ENCODE data around the gene APBB2.
"Not testable (repeated sequence)": the region's sequence is repeated elsewhere in the genome, so short reads cannot be mapped to it uniquely, and the experiment has no call there.

APBB2 gene

GRCh38 chr4:40908702-40909362 is 305.5 kb downstream of the APBB2 start:
- Mint-ChIP-seq H3K27ac (peak overlapping the region; percentile 20), H3K4me1 (ENCODE audit: low read depth) (peaks cover 11% of the 10 kb centered on the region), H3K27me3 (ENCODE audit: low read depth) (no peaks in the 10 kb centered on the region), H3K9me3 (no peaks in the 10 kb centered on the region), H3K36me3 (ENCODE audit: low read depth) (no peaks in the 10 kb centered on the region), H3K4me3 (no peak overlapping the region)
- peak; percentile 73 for DNase-seq (ENCODE audit: low spot score)

GRCh38 chr4:40908297-40908696 is 306.0 kb downstream of the APBB2 start:
- H3K4me1 Mint-ChIP-seq (ENCODE audit: low read depth): peaks cover 11% of the 10 kb centered on the region
- H3K36me3 Mint-ChIP-seq (ENCODE audit: low read depth): no peaks in the 10 kb centered on the region
- no peaks in the 10 kb centered on the region for H3K27me3 Mint-ChIP-seq (ENCODE audit: low read depth)
- DNase-seq (ENCODE audit: low spot score): no peak
- no peaks in the 10 kb centered on the region for H3K9me3 Mint-ChIP-seq
- no peak overlapping the region for H3K4me3 Mint-ChIP-seq
- no peak overlapping the region for H3K27ac Mint-ChIP-seq

- Mint-ChIP-seq H3K9me3 (no peaks in the 10 kb centered on the region), H3K27ac (no peak overlapping the region), H3K27me3 (ENCODE audit: low read depth) (no peaks in the 10 kb centered on the region), H3K36me3 (ENCODE audit: low read depth) (no peaks in the 10 kb centered on the region), H3K4me3 (no peak overlapping the region), H3K4me1 (ENCODE audit: low read depth) (peaks cover 11% of the 10 kb centered on the region)
- DNase-seq (ENCODE audit: low spot score): no peak
Measured at GRCh38 chr4:40905414-40905813, 308.9 kb downstream of the APBB2 start.

DNA sequence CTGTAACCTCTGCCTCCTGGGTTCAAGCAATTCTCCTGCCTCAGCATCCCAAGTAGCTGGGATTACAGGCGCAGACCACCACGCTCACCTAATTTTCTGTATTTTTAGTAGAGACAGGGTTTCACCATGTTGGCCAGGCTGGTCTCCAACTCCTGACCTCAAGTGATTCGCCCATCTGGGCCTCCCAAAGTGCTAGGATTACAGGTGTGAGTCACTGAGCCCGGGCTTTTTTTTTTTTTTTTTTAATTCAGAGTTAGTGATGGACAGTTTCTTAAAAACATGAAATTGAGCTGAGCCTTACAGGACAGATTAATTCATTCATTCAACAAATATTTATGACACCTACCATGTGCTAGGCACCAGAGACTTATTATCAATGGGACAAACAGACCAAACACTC is 313.8 kb downstream of the APBB2 start:
- H3K9me3 Mint-ChIP-seq; H3K27me3 Mint-ChIP-seq (ENCODE audit: low read depth); H3K4me3 Mint-ChIP-seq; DNase-seq (ENCODE audit: low spot score); H3K27ac Mint-ChIP-seq; H3K36me3 Mint-ChIP-seq (ENCODE audit: low read depth); H3K4me1 Mint-ChIP-seq (ENCODE audit: low read depth): not testable (repeated sequence)

DNA sequence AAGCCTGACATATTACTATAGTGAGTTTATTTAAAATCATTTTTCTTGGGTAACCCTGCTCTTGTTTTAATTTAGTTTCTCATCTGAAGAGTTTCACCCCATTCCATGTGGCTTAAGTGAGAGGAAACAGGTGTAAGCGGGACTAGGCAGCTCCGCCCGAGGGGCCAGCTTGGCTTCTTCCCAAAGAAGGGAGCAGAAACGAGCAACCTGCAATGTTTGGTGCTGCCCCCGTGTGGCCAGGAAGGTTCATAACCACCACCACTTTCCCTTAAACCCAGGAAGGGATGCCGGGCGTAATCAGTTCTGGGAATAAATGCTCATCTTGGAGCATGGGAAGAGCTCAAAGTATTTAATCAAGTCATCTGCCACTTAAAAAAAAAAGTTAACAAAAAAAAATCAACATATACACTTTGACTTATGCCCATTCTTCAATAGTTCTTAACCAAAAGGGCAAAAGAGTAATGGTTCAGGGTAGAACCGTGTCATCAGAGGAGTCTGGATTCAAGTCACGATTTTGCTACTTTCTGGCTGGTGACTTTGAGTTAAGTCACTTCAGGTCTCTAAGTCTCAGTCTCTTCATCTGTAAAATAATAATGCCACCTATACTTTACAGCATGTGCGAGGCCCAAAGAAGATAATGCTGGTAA is 316.7 kb downstream of the APBB2 start:
- no peaks in the 10 kb centered on the region for H3K27me3 Mint-ChIP-seq (ENCODE audit: low read depth)
- no peaks in the 10 kb centered on the region for H3K36me3 Mint-ChIP-seq (ENCODE audit: low read depth)
- H3K27ac Mint-ChIP-seq: peak overlapping the region; percentile 35
- DNase-seq (ENCODE audit: low spot score): peak; percentile 53
- H3K4me1 Mint-ChIP-seq (ENCODE audit: low read depth): peaks cover 4% of the 10 kb centered on the region
- H3K9me3 Mint-ChIP-seq: no peaks in the 10 kb centered on the region
- H3K4me3 Mint-ChIP-seq: peak overlapping the region; percentile 74

- Mint-ChIP-seq H3K4me1 (ENCODE audit: low read depth) (peaks cover 7% of the 10 kb centered on the region), H3K4me3 (peak overlapping the region; percentile 1), H3K27me3 (ENCODE audit: low read depth) (peaks cover 2% of the 10 kb centered on the region), H3K36me3 (ENCODE audit: low read depth) (no peaks in the 10 kb centered on the region), H3K9me3 (no peaks in the 10 kb centered on the region), H3K27ac (no peak overlapping the region)
- no peak for DNase-seq (ENCODE audit: low spot score)
Measured at GRCh38 chr4:40890764-40891163, 323.6 kb downstream of the APBB2 start.

GRCh38 chr4:40890199-40890598 is 324.1 kb downstream of the APBB2 start:
- Mint-ChIP-seq H3K4me3 (no peak overlapping the region), H3K27ac (no peak overlapping the region), H3K4me1 (ENCODE audit: low read depth) (peaks cover 7% of the 10 kb centered on the region), H3K9me3 (no peaks in the 10 kb centered on the region), H3K27me3 (ENCODE audit: low read depth) (peaks cover 2% of the 10 kb centered on the region), H3K36me3 (ENCODE audit: low read depth) (no peaks in the 10 kb centered on the region)
- no peak for DNase-seq (ENCODE audit: low spot score)

DNA sequence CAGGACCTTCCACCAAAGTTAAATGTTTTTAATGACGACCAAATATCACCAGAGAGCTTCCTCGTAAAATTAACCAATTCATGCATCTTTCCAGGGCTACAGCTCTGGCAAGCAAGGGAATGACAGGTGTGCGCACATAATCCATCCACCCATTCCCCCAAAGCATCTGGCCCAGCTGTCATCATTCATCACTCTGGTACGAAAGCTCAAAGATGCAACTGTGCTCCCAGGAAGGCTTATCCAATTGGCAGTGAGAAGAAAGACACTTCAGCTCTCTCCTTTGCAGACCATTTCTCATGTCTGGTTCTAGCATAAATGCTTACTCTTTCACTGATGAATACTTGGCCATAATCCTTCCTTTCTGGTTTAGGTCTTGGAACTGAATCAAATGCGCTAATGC is 325.4 kb downstream of the APBB2 start:
- Mint-ChIP-seq H3K4me3 (no peak overlapping the region), H3K27me3 (ENCODE audit: low read depth) (peaks cover 2% of the 10 kb centered on the region), H3K4me1 (ENCODE audit: low read depth) (peaks cover 7% of the 10 kb centered on the region), H3K36me3 (ENCODE audit: low read depth) (no peaks in the 10 kb centered on the region), H3K9me3 (no peaks in the 10 kb centered on the region), H3K27ac (no peak overlapping the region)
- no peak for DNase-seq (ENCODE audit: low spot score)

GRCh38 chr4:40887764-40888131 is 326.6 kb downstream of the APBB2 start:
- Mint-ChIP-seq H3K27ac (no peak overlapping the region), H3K4me3 (no peak overlapping the region), H3K9me3 (no peaks in the 10 kb centered on the region), H3K27me3 (ENCODE audit: low read depth) (peaks cover 3% of the 10 kb centered on the region), H3K4me1 (ENCODE audit: low read depth) (peaks cover 7% of the 10 kb centered on the region), H3K36me3 (ENCODE audit: low read depth) (no peaks in the 10 kb centered on the region)
- no peak for DNase-seq (ENCODE audit: low spot score)

DNA sequence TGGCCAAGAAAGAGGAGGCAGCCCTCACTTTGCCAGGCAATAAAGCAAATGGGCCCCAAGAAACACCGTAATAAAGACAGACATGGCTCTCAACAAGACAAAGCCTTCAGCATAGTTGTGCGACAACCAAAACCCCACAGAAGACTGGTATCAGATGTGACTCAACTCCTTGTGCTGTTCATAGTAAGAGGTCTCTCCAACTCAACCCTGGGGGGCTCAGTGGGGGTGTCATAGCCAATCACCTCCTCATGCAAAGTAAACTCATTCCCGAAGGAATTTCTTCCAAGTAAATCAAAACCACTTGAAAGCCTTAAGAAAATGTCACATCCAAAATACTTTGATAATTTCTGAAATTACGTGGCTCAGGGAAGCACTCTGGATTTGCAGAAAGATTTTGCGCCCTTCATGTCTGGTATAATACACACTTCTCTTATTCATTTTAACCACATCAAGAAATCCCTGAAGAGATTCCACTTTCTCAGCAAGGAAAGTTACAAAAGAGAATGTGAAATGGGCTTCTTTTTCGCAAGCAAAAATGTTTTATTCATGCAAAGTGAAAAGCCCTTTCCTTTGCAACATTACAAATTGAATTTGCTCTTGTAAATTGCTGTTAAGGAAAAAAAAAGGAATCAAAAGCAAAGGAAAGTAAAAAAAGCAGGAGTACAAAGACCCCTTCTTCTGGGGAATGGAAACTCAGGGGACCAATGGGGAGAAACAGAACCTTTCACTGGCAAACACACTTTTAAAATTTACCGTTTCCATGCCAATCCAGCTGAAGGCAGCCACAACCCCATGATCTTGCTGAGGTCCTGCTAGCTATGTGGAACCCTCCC is 327.2 kb downstream of the APBB2 start:
- no peak overlapping the region for H3K4me3 Mint-ChIP-seq
- no peak overlapping the region for H3K27ac Mint-ChIP-seq
- H3K36me3 Mint-ChIP-seq (ENCODE audit: low read depth): no peaks in the 10 kb centered on the region
- H3K9me3 Mint-ChIP-seq: no peaks in the 10 kb centered on the region
- no peak for DNase-seq (ENCODE audit: low spot score)
- H3K27me3 Mint-ChIP-seq (ENCODE audit: low read depth): peaks cover 6% of the 10 kb centered on the region
- H3K4me1 Mint-ChIP-seq (ENCODE audit: low read depth): peaks cover 7% of the 10 kb centered on the region

DNA sequence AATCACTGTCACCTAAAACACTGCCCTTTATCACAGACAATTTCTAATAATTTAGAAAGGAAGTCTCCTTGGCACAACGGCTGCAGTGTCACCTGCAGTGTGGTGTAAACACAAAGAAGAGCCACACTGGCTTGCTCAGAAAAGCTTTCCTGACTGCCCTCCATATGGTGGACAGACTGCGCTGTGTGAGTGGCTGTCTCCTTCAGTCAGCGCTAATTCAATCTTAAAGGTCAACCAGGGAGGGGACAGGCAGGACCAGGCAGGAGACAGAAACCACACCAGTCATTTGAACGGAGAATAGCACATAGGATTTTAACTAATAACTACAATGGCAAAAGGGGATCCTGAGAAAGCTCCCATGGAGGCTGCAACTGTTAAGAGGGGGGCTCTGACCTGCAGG is 332.5 kb downstream of the APBB2 start:
- H3K9me3 Mint-ChIP-seq: no peaks in the 10 kb centered on the region
- H3K27me3 Mint-ChIP-seq (ENCODE audit: low read depth): peaks cover 20% of the 10 kb centered on the region
- no peak overlapping the region for H3K4me3 Mint-ChIP-seq
- H3K36me3 Mint-ChIP-seq (ENCODE audit: low read depth): no peaks in the 10 kb centered on the region
- no peaks in the 10 kb centered on the region for H3K4me1 Mint-ChIP-seq (ENCODE audit: low read depth)
- DNase-seq (ENCODE audit: low spot score): no peak
- no peak overlapping the region for H3K27ac Mint-ChIP-seq

GRCh38 chr4:40881096-40881495 is 333.2 kb downstream of the APBB2 start:
- peaks cover 20% of the 10 kb centered on the region for H3K27me3 Mint-ChIP-seq (ENCODE audit: low read depth)
- H3K4me1 Mint-ChIP-seq (ENCODE audit: low read depth): no peaks in the 10 kb centered on the region
- no peak for DNase-seq (ENCODE audit: low spot score)
- no peaks in the 10 kb centered on the region for H3K9me3 Mint-ChIP-seq
- no peak overlapping the region for H3K4me3 Mint-ChIP-seq
- H3K36me3 Mint-ChIP-seq (ENCODE audit: low read depth): no peaks in the 10 kb centered on the region
- H3K27ac Mint-ChIP-seq: no peak overlapping the region

GRCh38 chr4:40878548-40879055 is 335.7 kb downstream of the APBB2 start:
- Mint-ChIP-seq H3K27ac (no peak overlapping the region), H3K4me1 (ENCODE audit: low read depth) (no peaks in the 10 kb centered on the region), H3K4me3 (no peak overlapping the region), H3K9me3 (no peaks in the 10 kb centered on the region), H3K27me3 (ENCODE audit: low read depth) (peaks cover 23% of the 10 kb centered on the region), H3K36me3 (ENCODE audit: low read depth) (no peaks in the 10 kb centered on the region)
- no peak for DNase-seq (ENCODE audit: low spot score)

DNA sequence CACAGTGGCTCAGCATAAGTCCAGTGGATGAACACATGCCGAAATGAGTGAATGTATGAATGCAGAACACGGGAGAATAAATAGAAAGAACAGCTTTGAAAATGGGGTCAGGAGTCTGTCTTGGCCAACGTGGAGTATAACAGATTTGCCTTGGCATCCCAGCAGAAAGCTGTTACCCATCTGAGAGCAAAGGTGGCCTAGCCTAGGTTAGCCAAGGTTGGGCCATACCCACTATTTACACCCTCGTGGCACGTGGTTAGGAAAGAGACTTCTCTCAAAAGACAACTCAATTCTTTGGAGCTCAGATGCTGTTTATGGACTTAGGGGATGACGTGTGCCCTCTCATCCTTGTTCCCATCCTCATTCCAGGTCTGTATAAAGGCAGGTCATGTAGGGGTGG is 337.3 kb downstream of the APBB2 start:
- H3K4me1 Mint-ChIP-seq (ENCODE audit: low read depth): no peaks in the 10 kb centered on the region

More for the DNA sequence above, 337.3 kb downstream of the APBB2 start:
- Mint-ChIP-seq H3K27ac (no peak overlapping the region), H3K4me3 (no peak overlapping the region), H3K36me3 (ENCODE audit: low read depth) (no peaks in the 10 kb centered on the region), H3K9me3 (no peaks in the 10 kb centered on the region), H3K27me3 (ENCODE audit: low read depth) (peaks cover 23% of the 10 kb centered on the region)
- DNase-seq (ENCODE audit: low spot score): no peak
